GM10266 (cell line): ENCODE results near the gene LMLN.
A peak's percentile ranks its signal among the peaks of the same experiment; 100 is the strongest.

Experiments used
- DNase-seq: peaks from one replicate; pipeline ENCODE4 v3.0.0; 2012; ENCODE audit errors: extremely low spot score
- CTCF ChIP-seq: IDR thresholded peaks from 2 replicates; pipeline ENCODE4 v1.5.1; 2012; ENCODE audit warnings: mild to moderate bottlenecking, low read depth; ENCODE audit not compliant: control insufficient read depth, insufficient read depth; ENCODE audit errors: missing control alignments

The LMLN gene

GRCh38 chr3:198065897-198066296, 105.9 kb downstream of the LMLN start:
- DNase-seq, result no peak
- TF ChIP-seq CTCF, result no peak

GRCh38 chr3:198067416-198067815, 107.4 kb downstream of the LMLN start:
- DNase-seq, result no peak
- no peak for TF ChIP-seq CTCF

GRCh38 chr3:198070871-198071270, 110.9 kb downstream of the LMLN start:
- no peak for DNase-seq
- TF ChIP-seq CTCF, result no peak

GRCh38 chr3:198071602-198072287, 111.7 kb downstream of the LMLN start:
- TF ChIP-seq CTCF, result no peak
- DNase-seq, result no peak

GRCh38 chr3:198076722-198077308, 116.8 kb downstream of the LMLN start:
- no peak for TF ChIP-seq CTCF
- DNase-seq, result no peak

GRCh38 chr3:198079771-198080520, 119.9 kb downstream of the LMLN start:
- peak; percentile 29 for TF ChIP-seq CTCF
- peak; percentile 29 for DNase-seq
